CD4-positive, alpha-beta memory T cell (primary cell): ENCODE results near the gene COX19. TPM values are rescaled to one million over a fixed set of nuclear protein-coding genes. Genes with fewer than 3 reads are reported as not detected.
A peak's percentile ranks its signal among the peaks of the same experiment; 100 is the strongest.

Source experiments
- CTCF ChIA-PET: fragments of 350-600 bp; sonication (Branson Sonifier 250); formaldehyde crosslinking; loops from one replicate; lab custom pipeline; 2021; ENCODE audit warnings: inconsistent platforms; ENCODE audit not compliant: partially characterized antibody; lab: Charles Lee
- POLR2A ChIA-PET: fragments of 350-600 bp; sonication (Branson Sonifier 250); formaldehyde crosslinking; loops from one replicate; lab custom pipeline; 2021; ENCODE audit not compliant: partially characterized antibody; lab: Charles Lee
- DNase-seq, 5 donors: peaks; one replicate each; pipeline versions ENCODE4 v3.0.0 to v3.0.0-alpha.2; 2020 to 2022; ENCODE audit warnings: mixed read lengths in 1 of 5
- H3K27ac ChIP-seq: one replicate; pipeline ENCODE4 v1.7.0; 2013; ENCODE audit warnings: low read depth, low read length
- H3K27me3 ChIP-seq: 2 replicates; pipeline ENCODE4 v1.7.0; 2013; ENCODE audit warnings: mild to moderate bottlenecking, low read length, moderate library complexity; ENCODE audit not compliant: insufficient read depth
- H3K36me3 ChIP-seq: 2 replicates; pipeline ENCODE4 v1.7.0; 2013; ENCODE audit warnings: mild to moderate bottlenecking, low read length, moderate library complexity; ENCODE audit not compliant: insufficient read depth
- H3K4me1 ChIP-seq: 2 replicates; pipeline ENCODE4 v1.7.0; 2013; ENCODE audit warnings: mild to moderate bottlenecking, low read length, moderate library complexity; ENCODE audit not compliant: insufficient read depth
- H3K4me3 ChIP-seq, 2 donors: one replicate each; pipeline ENCODE4 v1.7.0; 2013; ENCODE audit warnings: low read length in 2 of 2, mild to moderate bottlenecking in 1 of 2
- H3K9me3 ChIP-seq, 2 donors: one replicate each; pipeline ENCODE4 v1.7.0; 2013; ENCODE audit warnings: low read length in 2 of 2, control low read depth in 1 of 2; ENCODE audit not compliant: control insufficient read depth in 1 of 2
- H3K27ac Mint-ChIP-seq, 7 donors: one replicate each; pipeline ENCODE4 v1.8.0; 2020 to 2021; ENCODE audit warnings: mixed read lengths in 7 of 7, mild to moderate bottlenecking in 6 of 7, inconsistent platforms in 3 of 7, moderate library complexity in 3 of 7
- H3K27me3 Mint-ChIP-seq, 2 donors: one replicate each; pipeline ENCODE4 v1.8.0; 2020 to 2021; ENCODE audit warnings: mixed read lengths in 2 of 2
- H3K36me3 Mint-ChIP-seq, 2 donors: one replicate each; pipeline ENCODE4 v1.8.0; 2020 to 2021; ENCODE audit warnings: mixed read lengths in 2 of 2, inconsistent platforms in 1 of 2, mild to moderate bottlenecking in 1 of 2
- H3K4me1 Mint-ChIP-seq, 4 donors: one replicate each; pipeline ENCODE4 v1.8.0; 2020 to 2021; ENCODE audit warnings: mixed read lengths in 4 of 4, mild to moderate bottlenecking in 1 of 4
- H3K4me3 Mint-ChIP-seq, 8 donors: one replicate each; pipeline ENCODE4 v1.8.0; 2020 to 2021; ENCODE audit warnings: mixed read lengths in 8 of 8, mild to moderate bottlenecking in 7 of 8, moderate library complexity in 6 of 8, inconsistent platforms in 3 of 8
- H3K9me3 Mint-ChIP-seq, 8 donors: one replicate each; pipeline ENCODE4 v1.8.0; 2020 to 2021; ENCODE audit warnings: mixed read lengths in 8 of 8, mild to moderate bottlenecking in 5 of 8, inconsistent platforms in 3 of 8, moderate library complexity in 1 of 8
- intact Hi-C: fragments of 100-400 bp; cut with micrococcal nuclease; formaldehyde crosslinking; loops from one replicate; pipeline ENCODE4 v1.15.1; 2023
- polyA plus RNA-seq, 2 donors: library from polyadenylated mRNA; unstranded; fragments of 300-500 nt; fragmentation: Illumina TruSeq; gene quantifications; one replicate each; pipeline ENCODE4 v1.2.3, GENCODE V29; 2021
- total RNA-seq, 2 experiments: library from RNA; stranded (reverse); gene quantifications; one replicate each; pipeline ENCODE4 v1.2.3, GENCODE V29; 2021

Gene COX19
- total and polyA plus RNA-seq, 4 experiments from 2014 or later = 20.5 to 50.0 (median 33.5) TPM

DNA sequence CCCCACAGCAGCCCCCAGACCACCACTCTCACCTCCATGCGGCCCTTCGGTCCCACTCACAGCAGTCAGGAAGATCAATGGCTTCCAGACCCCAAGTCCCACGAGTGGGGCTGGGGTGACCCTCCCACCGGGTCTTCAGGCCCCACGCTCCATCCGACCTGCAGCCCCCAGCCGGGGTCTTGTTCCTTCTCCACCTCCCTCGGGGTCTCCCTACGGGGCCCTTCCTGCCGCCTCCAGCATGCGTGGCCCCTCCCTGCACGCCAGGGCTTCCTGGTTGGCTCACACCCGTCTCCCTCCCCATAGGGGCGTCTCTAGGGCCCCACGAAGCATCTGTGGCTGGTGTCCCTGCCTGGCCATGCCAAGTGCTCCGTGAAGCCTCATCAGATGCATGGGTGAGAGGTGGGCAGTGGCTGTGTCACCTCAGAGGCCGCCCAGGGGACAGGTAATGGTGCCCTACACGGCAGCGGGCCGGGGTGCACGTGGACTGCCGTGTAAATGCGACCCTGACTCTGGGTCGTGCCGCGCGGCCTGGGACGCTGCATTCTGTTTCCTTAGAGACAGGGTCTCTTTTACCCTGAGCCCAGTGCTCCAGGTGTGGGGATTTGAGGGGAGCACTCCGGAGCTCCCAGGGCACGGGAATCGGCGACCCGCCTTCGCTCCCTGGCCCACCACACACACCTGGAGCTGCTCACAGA is 40.7 kb downstream of the COX19 start:
- CTCF ChIA-PET = no interaction called here

DNA sequence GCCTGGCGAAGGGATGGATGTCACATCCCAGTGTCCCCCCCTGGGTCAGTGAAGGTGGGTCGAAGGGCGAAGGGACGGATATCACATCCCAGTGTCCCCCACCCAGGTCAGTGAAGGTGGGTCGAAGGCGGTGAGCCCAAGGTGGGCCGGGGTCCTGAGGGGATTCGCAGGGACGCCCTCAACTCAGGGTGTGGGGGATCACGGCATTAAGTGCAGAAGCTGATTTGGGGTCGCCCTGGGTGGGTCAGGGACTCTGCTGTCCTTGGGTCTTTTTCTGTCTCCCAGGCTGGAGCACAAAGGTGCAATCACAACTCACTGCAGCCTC is 42.7 kb downstream of the COX19 start:
- DNase-seq = no peak
- Mint-ChIP-seq H3K36me3 (no peaks in the 10 kb centered on the region), H3K27me3 (no peaks in the 10 kb centered on the region), H3K4me3 (no peak overlapping the region), H3K4me1 (peaks cover 10 to 19% (median 12%) of the 10 kb centered on the region in 4 donors), H3K9me3 (no peaks in the 10 kb centered on the region), H3K27ac (no peak overlapping the region)
- intact Hi-C loops = no loop called here
- Histone ChIP-seq H3K27ac (no peak overlapping the region), H3K9me3 (no peaks in the 10 kb centered on the region), H3K4me1 (peaks cover 5% of the 10 kb centered on the region), H3K27me3 (no peaks in the 10 kb centered on the region), H3K36me3 (no peaks in the 10 kb centered on the region), H3K4me3 (no peak overlapping the region)
- CTCF ChIA-PET = no interaction called here
- POLR2A ChIA-PET = interaction anchor here (1.1 kb wide), 1 partner anchor 9 kb away, joined by 3 read pairs; no protein-coding TSS in a partner anchor

More for the DNA sequence above, 40.7 kb downstream of the COX19 start:
- no peak for DNase-seq
- no peaks in the 10 kb centered on the region for H3K36me3 ChIP-seq
- Mint-ChIP-seq H3K9me3 (no peaks in the 10 kb centered on the region), H3K36me3 (no peaks in the 10 kb centered on the region), H3K4me3 (no peak overlapping the region), H3K4me1 (peaks cover 7 to 11% (median 7%) of the 10 kb centered on the region in 4 donors), H3K27ac (no peak overlapping the region), H3K27me3 (no peaks in the 10 kb centered on the region)
- no peaks in the 10 kb centered on the region for H3K9me3 ChIP-seq
- peaks cover 5% of the 10 kb centered on the region for H3K4me1 ChIP-seq
- H3K4me3 ChIP-seq = no peak overlapping the region
- no peak overlapping the region for H3K27ac ChIP-seq
- no peaks in the 10 kb centered on the region for H3K27me3 ChIP-seq
- intact Hi-C loops = no loop called here
- POLR2A ChIA-PET = no interaction called here

DNA sequence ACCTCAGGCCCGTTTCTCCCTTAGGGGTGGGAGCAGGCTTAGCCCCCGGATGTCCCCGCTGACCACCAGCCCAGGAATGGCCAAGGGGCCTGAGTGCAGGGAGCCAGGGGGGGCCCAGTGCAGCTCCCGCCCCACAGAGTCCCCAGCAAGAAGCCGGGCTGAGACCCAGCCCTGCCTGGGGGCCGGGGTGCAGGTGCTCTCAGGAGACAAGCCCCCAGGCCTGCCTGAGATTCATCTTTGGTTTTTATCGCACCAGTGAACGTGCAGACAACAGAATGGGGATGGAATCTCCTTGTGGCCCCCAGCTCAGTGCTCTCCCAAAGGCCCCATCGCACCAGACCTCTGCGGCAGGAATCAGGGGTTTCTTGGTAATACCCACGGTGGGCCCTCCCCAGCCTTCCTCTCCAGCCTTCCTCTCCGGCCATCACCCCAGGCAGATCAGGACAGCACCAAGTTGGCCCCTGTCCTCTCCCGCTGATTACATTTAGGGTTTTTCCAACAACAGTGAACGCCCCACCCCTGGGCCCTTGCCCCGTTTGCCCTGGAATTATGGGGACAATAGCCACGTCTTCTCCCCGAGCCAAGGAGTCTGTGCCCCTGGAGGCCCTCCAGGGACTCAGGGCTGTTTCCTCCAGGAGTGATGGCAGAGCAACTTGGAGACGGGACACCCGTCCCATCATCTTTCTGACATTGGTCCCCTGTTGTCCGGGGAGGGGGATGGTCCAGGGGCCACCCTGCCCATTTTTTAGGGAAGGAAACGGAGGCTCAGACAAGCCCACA is 43.3 kb downstream of the COX19 start:
- no peak overlapping the region for H3K27ac ChIP-seq
- H3K9me3 Mint-ChIP-seq = no peaks in the 10 kb centered on the region
- DNase-seq = no peak
- no peaks in the 10 kb centered on the region for H3K27me3 Mint-ChIP-seq
- H3K4me1 ChIP-seq = peaks cover 5% of the 10 kb centered on the region
- no peak overlapping the region for H3K4me3 Mint-ChIP-seq
- no peaks in the 10 kb centered on the region for H3K9me3 ChIP-seq
- no peaks in the 10 kb centered on the region for H3K36me3 Mint-ChIP-seq
- H3K27ac Mint-ChIP-seq = peak overlapping the region in 3 of 7 donors; percentile 19 to 35 (median 32)
- no peak overlapping the region for H3K4me3 ChIP-seq
- no peaks in the 10 kb centered on the region for H3K27me3 ChIP-seq
- POLR2A ChIA-PET = no interaction called here
- no peaks in the 10 kb centered on the region for H3K36me3 ChIP-seq
- H3K4me1 Mint-ChIP-seq = peaks cover 10 to 19% (median 12%) of the 10 kb centered on the region in 4 donors
- CTCF ChIA-PET = no interaction called here
- intact Hi-C loops = no loop called here

GRCh38 chr7:930975-931758 is 44.2 kb downstream of the COX19 start:
- Histone ChIP-seq H3K36me3 (no peaks in the 10 kb centered on the region), H3K27me3 (no peaks in the 10 kb centered on the region), H3K27ac (no peak overlapping the region), H3K4me1 (peaks cover under 1% of the 10 kb centered on the region), H3K9me3 (no peaks in the 10 kb centered on the region), H3K4me3 (no peak overlapping the region)
- Mint-ChIP-seq H3K27ac (peak overlapping the region in 2 of 7 donors; percentile 35 to 60), H3K4me1 (peaks cover 6 to 14% (median 9%) of the 10 kb centered on the region in 4 donors), H3K27me3 (no peaks in the 10 kb centered on the region), H3K4me3 (no peak overlapping the region), H3K36me3 (no peaks in the 10 kb centered on the region), H3K9me3 (no peaks in the 10 kb centered on the region)
- ChIA-PET CTCF (no interaction called here), POLR2A (no interaction called here)
- intact Hi-C loops = no loop called here
- no peak for DNase-seq

GRCh38 chr7:929311-929711 is 46.0 kb downstream of the COX19 start:
- Mint-ChIP-seq H3K4me1 (peaks cover 7 to 18% (median 13%) of the 10 kb centered on the region in 4 donors), H3K9me3 (no peaks in the 10 kb centered on the region), H3K36me3 (no peaks in the 10 kb centered on the region), H3K27me3 (no peaks in the 10 kb centered on the region), H3K27ac (peak overlapping the region; percentile 5 to 54 (median 44)), H3K4me3 (peak overlapping the region in 1 of 8 donors; percentile 26)
- H3K9me3 ChIP-seq = no peaks in the 10 kb centered on the region
- no peaks in the 10 kb centered on the region for H3K27me3 ChIP-seq
- DNase-seq = no peak
- peaks cover 8% of the 10 kb centered on the region for H3K4me1 ChIP-seq
- H3K27ac ChIP-seq = no peak overlapping the region
- no peak overlapping the region for H3K4me3 ChIP-seq
- CTCF ChIA-PET = interaction anchor here (0.6 to 1.1 kb wide), 2 partner anchors 9 to 21 kb away, joined by 3 read pairs; no protein-coding TSS in a partner anchor
- POLR2A ChIA-PET = no interaction called here
- H3K36me3 ChIP-seq = no peaks in the 10 kb centered on the region
- intact Hi-C loops = no loop called here

DNA sequence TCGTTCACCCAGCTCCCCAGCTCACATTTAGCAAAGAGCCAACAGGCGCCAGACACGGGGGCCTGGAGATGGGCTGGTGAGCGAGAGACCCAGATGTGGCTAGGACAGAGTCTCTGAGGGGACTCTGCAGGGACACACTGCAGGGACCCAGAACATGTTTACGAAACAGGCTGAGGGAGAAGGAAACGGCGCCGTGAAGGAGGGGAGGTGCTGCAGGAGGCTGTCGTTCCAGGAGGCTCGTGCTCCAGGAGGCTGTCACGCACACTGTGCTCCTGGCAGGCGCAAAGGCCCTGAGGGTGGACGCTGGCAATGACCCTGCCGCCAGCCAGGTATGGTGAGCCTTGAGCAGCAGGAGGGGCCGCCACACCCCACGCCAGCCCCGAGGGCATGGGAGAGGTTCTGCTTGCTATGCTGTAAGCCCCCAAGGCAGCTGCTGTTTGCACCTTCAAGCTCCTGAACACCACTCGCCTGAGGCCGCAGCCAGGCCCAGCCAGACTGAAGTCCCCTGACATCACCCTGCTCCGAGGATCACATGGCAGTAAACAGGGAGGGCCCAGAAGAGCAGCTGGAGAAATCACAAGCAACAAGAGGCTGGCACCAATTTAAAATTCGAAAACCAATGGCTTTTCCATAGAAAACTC is 48.2 kb downstream of the COX19 start:
- Mint-ChIP-seq H3K4me3 (peak overlapping the region in 1 of 8 donors; percentile 20), H3K9me3 (no peaks in the 10 kb centered on the region), H3K4me1 (peaks cover 7 to 32% (median 15%) of the 10 kb centered on the region in 4 donors), H3K27me3 (no peaks in the 10 kb centered on the region), H3K27ac (peak overlapping the region in 5 of 7 donors; percentile 32 to 82 (median 57)), H3K36me3 (no peaks in the 10 kb centered on the region)
- Histone ChIP-seq H3K27me3 (no peaks in the 10 kb centered on the region), H3K36me3 (no peaks in the 10 kb centered on the region), H3K27ac (no peak overlapping the region), H3K4me3 (no peak overlapping the region), H3K9me3 (no peaks in the 10 kb centered on the region), H3K4me1 (peaks cover 19% of the 10 kb centered on the region)
- ChIA-PET CTCF (no interaction called here), POLR2A (no interaction called here)
- no peak for DNase-seq
- intact Hi-C loops = no loop called here
